Keratinocyte (primary cell): ENCODE data around the gene TMEM184A. TPM values are rescaled to one million over a fixed set of nuclear protein-coding genes. Genes with fewer than 3 reads are reported as not detected.

ENCODE experiments used
- DNase-seq: peaks from one replicate; pipeline ENCODE4 v3.0.0-alpha.2; 2011; ENCODE audit warnings: low read depth, missing footprints, low spot score
- FAIRE-seq: peaks from 2 replicates; lab custom pipeline; 2011; peaks lifted over from hg19 to GRCh38; lab: Jason Lieb, UNC
- H2AFZ ChIP-seq: 2 replicates; pipeline ENCODE4 v1.6.0; 2012; ENCODE audit warnings: low read length, control low read depth, inconsistent platforms; ENCODE audit not compliant: control insufficient read depth
- H3K27ac ChIP-seq: 2 replicates; pipeline ENCODE4 v1.5.1; 2011; ENCODE audit warnings: low read length; ENCODE audit not compliant: control insufficient read depth, insufficient read depth
- H3K27me3 ChIP-seq: 3 replicates; pipeline ENCODE4 v1.6.0; 2011; ENCODE audit warnings: low read length; ENCODE audit not compliant: control insufficient read depth, insufficient read depth; ENCODE audit errors: extremely low read depth
- H3K36me3 ChIP-seq, 2 experiments: 2 replicates in 1 of 2; 3 replicates in 1 of 2; pipeline ENCODE4 v1.5.1; 2011; ENCODE audit warnings: low read length in 2 of 2, mild to moderate bottlenecking in 1 of 2; ENCODE audit not compliant: control insufficient read depth in 2 of 2, insufficient read depth in 2 of 2; ENCODE audit errors: extremely low read depth in 1 of 2
- H3K4me1 ChIP-seq: 3 replicates; pipeline ENCODE4 v1.5.1; 2011; ENCODE audit warnings: low read length; ENCODE audit not compliant: control insufficient read depth, insufficient read depth; ENCODE audit errors: extremely low read depth
- H3K4me2 ChIP-seq: 3 replicates; pipeline ENCODE4 v1.6.0; 2011; ENCODE audit warnings: low read depth, low read length; ENCODE audit not compliant: control insufficient read depth, insufficient read depth; ENCODE audit errors: extremely low read depth
- H3K4me3 ChIP-seq, 3 experiments: fragments of 200-600 bp in 1 of 3; sonication (generic) in 1 of 3; 2 replicates in 2 of 3; 3 replicates in 1 of 3; pipeline ENCODE4 v1.5.1; 2011 to 2016; ENCODE audit warnings: low read length in 3 of 3, mild to moderate bottlenecking in 3 of 3, control low read depth in 2 of 3, inconsistent platforms in 1 of 3, low read depth in 1 of 3, mixed read lengths in 1 of 3, mixed run types in 1 of 3, moderate library complexity in 1 of 3; ENCODE audit not compliant: control insufficient read depth in 2 of 3, insufficient read depth in 2 of 3; ENCODE audit errors: extremely low read depth in 1 of 3
- H3K79me2 ChIP-seq: 2 replicates; pipeline ENCODE4 v1.6.0; 2012; ENCODE audit warnings: low read length; ENCODE audit not compliant: control insufficient read depth, insufficient read depth
- H3K9ac ChIP-seq: 3 replicates; pipeline ENCODE4 v1.6.0; 2011; ENCODE audit warnings: low read length; ENCODE audit not compliant: control insufficient read depth, insufficient read depth; ENCODE audit errors: extremely low read depth
- H3K9me1 ChIP-seq: 3 replicates; pipeline ENCODE4 v1.6.0; 2011; ENCODE audit warnings: low read length; ENCODE audit not compliant: control insufficient read depth, insufficient read depth; ENCODE audit errors: extremely low read depth
- H3K9me3 ChIP-seq: 2 replicates; pipeline ENCODE4 v1.5.1; 2012; ENCODE audit warnings: low read depth, low read length; ENCODE audit not compliant: control insufficient read depth
- H4K20me1 ChIP-seq: 3 replicates; pipeline ENCODE4 v1.6.0; 2011; ENCODE audit warnings: low read length; ENCODE audit not compliant: control insufficient read depth, insufficient read depth; ENCODE audit errors: extremely low read depth
- EZH2 ChIP-seq: IDR thresholded peaks from one replicate; pipeline ENCODE4 v1.6.1; 2012; ENCODE audit warnings: inconsistent platforms, mild to moderate bottlenecking, low read length, moderate library complexity
- dilution Hi-C: fragments of 300-500 bp; cut with MboI; formaldehyde crosslinking; loops from one replicate; pipeline ENCODE4 v1.7.0; 2020; ENCODE audit warnings: low sequenced_read_pairs; ENCODE audit not compliant: extremely low pct_ligation_motif_present
- polyA plus RNA-seq, 5 experiments: library from polyadenylated mRNA; depleted of rRNA in 3 of 5; stranded (reverse) in 3 of 5; stranded (forward) in 1 of 5; unstranded in 1 of 5; fragments of >200 nt; gene quantifications; 1 replicate in 1 of 5; 2 replicates in 3 of 5; 3 replicates in 1 of 5; pipeline versions ENCODE4 v1.2.1 to v1.2.3, GENCODE V29; 2011 to 2012; ENCODE audit warnings: missing spikeins in 2 of 5, low read depth in 1 of 5, low replicate concordance in 1 of 5
- TF ChIP-seq, protein P1 (sequence below), 3 experiments: IDR thresholded peaks in 1 of 3; conservative IDR thresholded peaks in 1 of 3; optimal IDR thresholded peaks in 1 of 3; 2 replicates in 2 of 3; 3 replicates in 1 of 3; pipeline versions ENCODE3 to v1.5.1; 2011; ENCODE audit warnings: low read length in 3 of 3, mild to moderate bottlenecking in 3 of 3, moderate library complexity in 2 of 3, control low read depth in 1 of 3, inconsistent platforms in 1 of 3; ENCODE audit not compliant: insufficient read depth in 2 of 3; ENCODE audit errors: extremely low read depth in 1 of 3

Gene TMEM184A
- polyA plus RNA-seq, 1 donor (not counting 4 experiments of a cell fraction or from before 2014, with no cell fraction given) = 2.9 TPM

- FAIRE-seq = no peak
- H3K36me3 ChIP-seq = peaks cover 18 to 21% of the 10 kb centered on the region in 2 experiments
- no peaks in the 10 kb centered on the region for H3K9me3 ChIP-seq
Measured at GRCh38 chr7:1498370-1499305, 57.4 kb downstream of the TMEM184A start.

GRCh38 chr7:1497293-1497927 lies 58.6 kb downstream of the TMEM184A start:
- H4K20me1 ChIP-seq = peaks cover 3% of the 10 kb centered on the region
- no peaks in the 10 kb centered on the region for H3K9me3 ChIP-seq
- peaks cover 17% of the 10 kb centered on the region for H3K79me2 ChIP-seq
- no peaks in the 10 kb centered on the region for H3K27me3 ChIP-seq
- no peak overlapping the region for H3K27ac ChIP-seq
- H2AFZ ChIP-seq = no peak overlapping the region
- FAIRE-seq (no peak), DNase-seq (no peak)
- TF ChIP-seq, protein P1, sequence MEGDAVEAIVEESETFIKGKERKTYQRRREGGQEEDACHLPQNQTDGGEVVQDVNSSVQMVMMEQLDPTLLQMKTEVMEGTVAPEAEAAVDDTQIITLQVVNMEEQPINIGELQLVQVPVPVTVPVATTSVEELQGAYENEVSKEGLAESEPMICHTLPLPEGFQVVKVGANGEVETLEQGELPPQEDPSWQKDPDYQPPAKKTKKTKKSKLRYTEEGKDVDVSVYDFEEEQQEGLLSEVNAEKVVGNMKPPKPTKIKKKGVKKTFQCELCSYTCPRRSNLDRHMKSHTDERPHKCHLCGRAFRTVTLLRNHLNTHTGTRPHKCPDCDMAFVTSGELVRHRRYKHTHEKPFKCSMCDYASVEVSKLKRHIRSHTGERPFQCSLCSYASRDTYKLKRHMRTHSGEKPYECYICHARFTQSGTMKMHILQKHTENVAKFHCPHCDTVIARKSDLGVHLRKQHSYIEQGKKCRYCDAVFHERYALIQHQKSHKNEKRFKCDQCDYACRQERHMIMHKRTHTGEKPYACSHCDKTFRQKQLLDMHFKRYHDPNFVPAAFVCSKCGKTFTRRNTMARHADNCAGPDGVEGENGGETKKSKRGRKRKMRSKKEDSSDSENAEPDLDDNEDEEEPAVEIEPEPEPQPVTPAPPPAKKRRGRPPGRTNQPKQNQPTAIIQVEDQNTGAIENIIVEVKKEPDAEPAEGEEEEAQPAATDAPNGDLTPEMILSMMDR (optimal IDR thresholded peaks at IDR 0.05 in 1 of 3, IDR thresholded peaks at IDR 0.05 in 1 of 3, conservative IDR thresholded peaks at IDR 0.05 in 1 of 3; ENCODE audit: extremely low read depth in 1 of 3, insufficient read depth in 2 of 3, low read length in 3 of 3) = no peak
- no peak for TF ChIP-seq EZH2
- H3K4me3 ChIP-seq = no peak overlapping the region
- H3K9me1 ChIP-seq = no peaks in the 10 kb centered on the region
- dilution Hi-C loops = no loop called here
- H3K4me2 ChIP-seq = no peak overlapping the region
- H3K9ac ChIP-seq = no peak overlapping the region
- peaks cover 19 to 20% of the 10 kb centered on the region in 2 experiments for H3K36me3 ChIP-seq
- no peaks in the 10 kb centered on the region for H3K4me1 ChIP-seq

More at GRCh38 chr7:1498370-1499305, 57.4 kb downstream of the TMEM184A start:
- Histone ChIP-seq H3K4me1 (peaks cover 8% of the 10 kb centered on the region), H3K27ac (no peak overlapping the region), H2AFZ (no peak overlapping the region), H3K4me2 (no peak overlapping the region), H4K20me1 (peaks cover 3% of the 10 kb centered on the region), H3K79me2 (peaks cover 29% of the 10 kb centered on the region), H3K9ac (no peak overlapping the region), H3K27me3 (no peaks in the 10 kb centered on the region), H3K4me3 (no peak overlapping the region), H3K9me1 (no peaks in the 10 kb centered on the region)
- DNase-seq = no peak
- TF ChIP-seq, protein P1 (optimal IDR thresholded peaks at IDR 0.05 in 1 of 3, IDR thresholded peaks at IDR 0.05 in 1 of 3, conservative IDR thresholded peaks at IDR 0.05 in 1 of 3; ENCODE audit: extremely low read depth in 1 of 3, insufficient read depth in 2 of 3, low read length in 3 of 3) = no peak
- no peak for TF ChIP-seq EZH2
- dilution Hi-C loops = no loop called here
